Ishikawa (cell line): ENCODE data around the gene EEF2K.

ENCODE experiments used
- CEBPB ChIP-seq: IDR thresholded peaks from 2 replicates; pipeline ENCODE4 v1.6.1; 2012
- CREB1 ChIP-seq: IDR thresholded peaks from 2 replicates; pipeline ENCODE4 v1.6.1; 2012; ENCODE audit warnings: low read depth
- EGR1 ChIP-seq: IDR thresholded peaks from 2 replicates; pipeline ENCODE4 v1.6.1; 2012
- NFIC ChIP-seq: IDR thresholded peaks from 2 replicates; pipeline ENCODE4 v1.6.1; 2012
- TEAD4 ChIP-seq: IDR thresholded peaks from 2 replicates; pipeline ENCODE4 v1.6.1; 2012
- YY1 ChIP-seq: IDR thresholded peaks from 2 replicates; pipeline ENCODE4 v1.6.1; 2012; ENCODE audit warnings: low read depth
- TF ChIP-seq, protein P1 (sequence below): IDR thresholded peaks from 2 replicates; pipeline ENCODE4 v1.6.1; 2012; ENCODE audit warnings: low read depth, mild to moderate bottlenecking
- TF ChIP-seq, protein P2 (sequence below): IDR thresholded peaks from 2 replicates; pipeline ENCODE4 v1.6.1; 2012
- TF ChIP-seq, protein P3 (sequence below): IDR thresholded peaks from 2 replicates; pipeline ENCODE4 v1.6.1; 2012

DNA sequence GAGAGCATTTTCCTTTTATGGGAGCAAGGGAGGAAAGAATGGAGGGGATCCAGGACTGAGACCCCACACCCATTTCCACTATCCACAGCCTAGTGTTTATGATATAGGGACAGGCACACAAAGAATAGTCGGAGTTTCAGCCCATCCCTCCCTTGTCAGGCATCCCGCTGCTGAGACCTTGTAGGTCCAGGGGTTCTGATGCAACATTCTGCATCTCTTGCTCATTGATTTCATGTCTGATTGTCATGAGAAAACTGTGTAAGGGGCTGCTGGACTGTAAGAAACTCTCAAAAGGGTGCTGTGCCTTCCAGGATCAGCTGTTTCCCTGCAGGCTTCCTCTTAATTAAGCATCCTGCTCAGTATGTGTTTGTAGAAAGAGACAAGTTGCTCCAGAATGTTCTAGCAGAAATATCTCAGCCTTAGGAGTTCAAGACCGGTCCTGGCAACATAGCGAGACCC, 85.8 kb downstream of the EEF2K start:
- TF ChIP-seq YY1 = no peak
- TF ChIP-seq, protein P1, sequence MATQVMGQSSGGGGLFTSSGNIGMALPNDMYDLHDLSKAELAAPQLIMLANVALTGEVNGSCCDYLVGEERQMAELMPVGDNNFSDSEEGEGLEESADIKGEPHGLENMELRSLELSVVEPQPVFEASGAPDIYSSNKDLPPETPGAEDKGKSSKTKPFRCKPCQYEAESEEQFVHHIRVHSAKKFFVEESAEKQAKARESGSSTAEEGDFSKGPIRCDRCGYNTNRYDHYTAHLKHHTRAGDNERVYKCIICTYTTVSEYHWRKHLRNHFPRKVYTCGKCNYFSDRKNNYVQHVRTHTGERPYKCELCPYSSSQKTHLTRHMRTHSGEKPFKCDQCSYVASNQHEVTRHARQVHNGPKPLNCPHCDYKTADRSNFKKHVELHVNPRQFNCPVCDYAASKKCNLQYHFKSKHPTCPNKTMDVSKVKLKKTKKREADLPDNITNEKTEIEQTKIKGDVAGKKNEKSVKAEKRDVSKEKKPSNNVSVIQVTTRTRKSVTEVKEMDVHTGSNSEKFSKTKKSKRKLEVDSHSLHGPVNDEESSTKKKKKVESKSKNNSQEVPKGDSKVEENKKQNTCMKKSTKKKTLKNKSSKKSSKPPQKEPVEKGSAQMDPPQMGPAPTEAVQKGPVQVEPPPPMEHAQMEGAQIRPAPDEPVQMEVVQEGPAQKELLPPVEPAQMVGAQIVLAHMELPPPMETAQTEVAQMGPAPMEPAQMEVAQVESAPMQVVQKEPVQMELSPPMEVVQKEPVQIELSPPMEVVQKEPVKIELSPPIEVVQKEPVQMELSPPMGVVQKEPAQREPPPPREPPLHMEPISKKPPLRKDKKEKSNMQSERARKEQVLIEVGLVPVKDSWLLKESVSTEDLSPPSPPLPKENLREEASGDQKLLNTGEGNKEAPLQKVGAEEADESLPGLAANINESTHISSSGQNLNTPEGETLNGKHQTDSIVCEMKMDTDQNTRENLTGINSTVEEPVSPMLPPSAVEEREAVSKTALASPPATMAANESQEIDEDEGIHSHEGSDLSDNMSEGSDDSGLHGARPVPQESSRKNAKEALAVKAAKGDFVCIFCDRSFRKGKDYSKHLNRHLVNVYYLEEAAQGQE = no peak
- TF ChIP-seq, protein P2, sequence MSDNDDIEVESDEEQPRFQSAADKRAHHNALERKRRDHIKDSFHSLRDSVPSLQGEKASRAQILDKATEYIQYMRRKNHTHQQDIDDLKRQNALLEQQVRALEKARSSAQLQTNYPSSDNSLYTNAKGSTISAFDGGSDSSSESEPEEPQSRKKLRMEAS = no peak
- TF ChIP-seq TEAD4 = no peak
- TF ChIP-seq CEBPB = no peak
- TF ChIP-seq NFIC = no peak
- no peak for TF ChIP-seq CREB1
- TF ChIP-seq, protein P3, sequence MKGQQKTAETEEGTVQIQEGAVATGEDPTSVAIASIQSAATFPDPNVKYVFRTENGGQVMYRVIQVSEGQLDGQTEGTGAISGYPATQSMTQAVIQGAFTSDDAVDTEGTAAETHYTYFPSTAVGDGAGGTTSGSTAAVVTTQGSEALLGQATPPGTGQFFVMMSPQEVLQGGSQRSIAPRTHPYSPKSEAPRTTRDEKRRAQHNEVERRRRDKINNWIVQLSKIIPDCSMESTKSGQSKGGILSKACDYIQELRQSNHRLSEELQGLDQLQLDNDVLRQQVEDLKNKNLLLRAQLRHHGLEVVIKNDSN = no peak
- no peak for TF ChIP-seq EGR1
